Measurements from ENCODE around the gene APBB3.

Gene APBB3

DNA sequence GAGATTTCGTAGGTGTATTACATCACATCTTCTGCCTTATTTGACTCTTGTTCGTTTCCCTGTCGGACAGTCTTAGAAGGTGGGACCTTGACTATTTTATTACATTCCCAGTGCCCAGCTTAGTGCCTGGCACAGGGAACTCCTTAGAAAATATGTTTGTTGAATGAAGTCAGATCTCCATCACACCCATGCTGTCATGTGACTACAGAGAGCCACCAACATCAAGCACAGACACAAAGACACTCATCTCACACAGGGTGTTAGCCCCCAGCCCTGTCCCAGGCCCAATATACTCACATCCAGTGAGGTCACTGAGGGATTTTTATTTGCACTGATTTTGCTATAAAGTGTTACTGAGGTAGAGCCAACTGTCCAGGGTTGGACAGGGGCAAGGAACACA is 6.4 kb downstream of the APBB3 start:
- no peak for DNase-seq (ENCODE audit: low read depth, low spot score)
- no peak overlapping the region for H3K4me3 ChIP-seq (ENCODE audit: low read length)

DNA sequence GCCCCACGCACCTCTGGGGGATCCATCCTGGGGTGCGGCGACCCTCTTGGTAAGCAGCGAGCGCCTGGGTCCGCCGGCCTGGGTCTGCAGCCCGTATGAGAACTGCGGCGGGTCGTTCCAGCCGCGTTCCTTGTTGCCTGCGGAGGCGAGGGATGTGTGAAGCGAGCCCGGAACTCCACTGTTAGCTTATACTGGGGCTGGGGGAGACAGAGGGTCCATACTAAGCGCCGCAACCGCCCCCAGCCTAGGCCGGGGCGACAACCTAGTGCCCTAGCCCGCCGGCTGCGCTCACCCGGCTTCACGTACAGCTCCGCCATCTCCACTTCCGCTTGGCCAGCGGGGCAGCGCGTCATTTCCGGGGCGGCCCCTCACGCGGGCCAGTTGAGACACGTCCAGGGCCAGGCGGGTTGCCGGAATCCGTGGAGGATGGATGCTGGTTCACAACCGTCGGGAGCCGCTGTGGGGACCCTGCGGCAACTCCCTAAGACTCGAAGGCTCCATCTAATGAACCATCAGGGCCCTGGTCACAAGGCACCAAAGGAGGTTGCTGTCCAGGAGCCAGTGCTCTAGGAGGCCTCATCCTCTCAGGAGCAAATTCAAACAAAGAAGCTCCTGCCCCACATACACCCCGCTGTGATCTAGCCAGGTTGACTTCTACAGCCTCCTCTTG is 7.1 kb downstream of the APBB3 start, which contains the start of gene SRA1:
Gene SRA1, minus strand, starts transcription at position 338 of the 670 bp plus-strand sequence. Its CDS starts 21 bp downstream, at position 317.
- peak; percentile 50 for DNase-seq (ENCODE audit: low read depth, low spot score)
- H3K4me3 ChIP-seq (ENCODE audit: low read length): peak within 1 kb of the TSS; percentile 79

DNA sequence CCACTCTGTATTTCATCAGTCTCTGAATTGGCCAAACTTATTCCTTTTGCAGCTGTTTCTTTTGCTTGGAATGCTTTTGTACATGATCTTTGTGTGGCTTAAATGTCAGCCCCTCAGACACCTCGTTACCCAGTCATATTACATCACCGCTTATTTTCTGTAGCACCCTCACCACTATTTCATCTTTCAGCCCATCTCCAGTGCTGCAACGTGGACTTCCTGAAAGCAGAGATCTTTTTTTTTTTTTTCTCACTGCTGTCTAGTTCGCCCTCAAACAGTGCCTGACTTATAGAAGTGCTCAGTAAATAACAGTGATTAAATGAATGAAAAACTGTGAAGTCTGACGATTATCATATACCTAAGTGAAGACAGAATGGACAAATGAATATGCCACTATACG is 8.0 kb downstream of the APBB3 start:
- H3K4me3 ChIP-seq (ENCODE audit: low read length): peak overlapping the region; percentile 79
- no peak for DNase-seq (ENCODE audit: low read depth, low spot score)

DNA sequence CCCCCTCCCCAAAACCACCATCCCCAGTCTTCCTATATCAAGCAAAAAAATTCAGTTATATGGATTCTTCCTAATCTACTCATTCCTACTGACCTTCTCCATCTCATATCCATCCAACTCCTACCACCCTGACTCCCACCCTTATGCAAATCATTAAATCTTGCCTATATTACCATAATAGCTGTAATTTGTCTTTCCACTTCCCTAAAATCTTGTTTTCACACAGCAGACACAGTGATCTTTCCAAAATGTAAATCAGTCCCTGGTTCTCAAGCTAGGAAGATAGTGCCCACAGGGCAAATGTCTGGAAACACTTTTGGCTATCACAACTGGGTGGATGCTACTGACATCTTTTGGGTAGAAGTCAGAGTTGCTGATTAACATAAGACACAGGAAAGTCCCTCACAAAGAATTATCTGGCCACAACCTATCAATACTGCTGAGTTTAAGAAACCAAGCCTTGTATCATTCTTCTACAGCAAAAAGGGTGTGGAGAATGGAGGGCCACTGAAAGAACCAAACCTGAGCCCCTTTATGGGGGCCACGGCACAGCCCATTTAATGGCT is 8.6 kb downstream of the APBB3 start:
- no peak for DNase-seq (ENCODE audit: low read depth, low spot score)
- H3K4me3 ChIP-seq (ENCODE audit: low read length): peak overlapping the region; percentile 79

DNA sequence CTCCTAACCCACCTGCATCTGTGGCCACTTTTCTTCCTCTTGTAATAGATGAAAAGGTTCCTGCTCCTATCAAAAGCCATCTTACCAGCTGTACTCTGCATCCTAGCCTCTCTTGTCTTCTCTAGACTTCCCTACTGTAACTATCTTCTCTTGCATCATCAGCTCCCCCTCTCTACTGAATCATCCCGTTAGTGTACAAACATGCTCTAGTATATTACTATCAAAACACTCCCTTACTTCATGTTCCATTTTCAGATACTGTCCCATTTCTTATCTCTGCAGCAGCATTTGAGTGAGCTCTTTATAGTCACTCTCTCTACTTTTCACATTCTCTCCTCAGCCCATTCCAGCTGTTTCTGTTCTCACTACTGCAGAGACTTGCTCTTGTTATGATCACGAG is 9.9 kb downstream of the APBB3 start:
- DNase-seq (ENCODE audit: low read depth, low spot score): peak; percentile 38

DNA sequence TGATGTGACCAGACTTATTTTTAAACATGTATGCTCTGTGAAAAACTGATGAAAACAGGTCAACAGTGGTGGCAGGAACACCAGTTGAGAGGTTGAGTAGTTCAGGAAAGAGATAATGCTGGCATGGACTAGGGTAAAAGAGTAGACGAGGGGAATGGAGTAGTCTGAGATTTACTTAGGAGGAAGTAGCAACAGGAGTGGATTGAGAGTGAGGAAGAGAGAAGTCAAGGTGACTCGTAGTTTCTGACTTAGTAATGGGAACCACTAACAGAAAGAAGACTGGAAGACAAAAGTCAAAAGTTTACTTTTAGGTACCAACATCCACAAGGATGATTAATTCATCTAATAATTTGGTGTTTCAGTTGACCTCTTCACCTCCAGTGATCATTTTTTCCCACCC is 10.7 kb downstream of the APBB3 start:
- no peak for DNase-seq (ENCODE audit: low read depth, low spot score)
- no peak overlapping the region for H3K4me3 ChIP-seq (ENCODE audit: low read length)

More for the DNA sequence above, 9.9 kb downstream of the APBB3 start:
- no peak overlapping the region for H3K4me3 ChIP-seq (ENCODE audit: low read length)

DNA sequence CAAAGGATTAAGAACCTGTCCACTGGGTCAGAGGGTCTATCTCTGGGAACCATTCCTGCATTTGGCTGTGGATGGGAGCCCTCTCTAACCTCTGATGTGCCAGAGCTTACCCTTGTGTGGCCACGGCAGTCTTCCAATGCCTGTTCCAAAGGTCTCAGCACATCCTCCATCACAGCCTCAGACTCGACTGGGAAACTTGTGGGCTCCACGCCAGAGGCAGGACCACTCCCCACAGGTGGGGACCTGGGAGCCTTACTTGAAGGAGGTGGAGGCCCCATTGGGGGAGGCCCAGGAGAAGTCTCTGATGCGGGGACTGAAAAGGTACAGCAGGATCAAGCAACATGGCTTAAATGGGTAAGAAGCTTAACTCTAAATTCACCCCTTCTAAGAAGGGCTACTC is 12.5 kb downstream of the APBB3 start:
- no peak overlapping the region for H3K4me3 ChIP-seq (ENCODE audit: low read length)
- no peak for DNase-seq (ENCODE audit: low read depth, low spot score)

DNA sequence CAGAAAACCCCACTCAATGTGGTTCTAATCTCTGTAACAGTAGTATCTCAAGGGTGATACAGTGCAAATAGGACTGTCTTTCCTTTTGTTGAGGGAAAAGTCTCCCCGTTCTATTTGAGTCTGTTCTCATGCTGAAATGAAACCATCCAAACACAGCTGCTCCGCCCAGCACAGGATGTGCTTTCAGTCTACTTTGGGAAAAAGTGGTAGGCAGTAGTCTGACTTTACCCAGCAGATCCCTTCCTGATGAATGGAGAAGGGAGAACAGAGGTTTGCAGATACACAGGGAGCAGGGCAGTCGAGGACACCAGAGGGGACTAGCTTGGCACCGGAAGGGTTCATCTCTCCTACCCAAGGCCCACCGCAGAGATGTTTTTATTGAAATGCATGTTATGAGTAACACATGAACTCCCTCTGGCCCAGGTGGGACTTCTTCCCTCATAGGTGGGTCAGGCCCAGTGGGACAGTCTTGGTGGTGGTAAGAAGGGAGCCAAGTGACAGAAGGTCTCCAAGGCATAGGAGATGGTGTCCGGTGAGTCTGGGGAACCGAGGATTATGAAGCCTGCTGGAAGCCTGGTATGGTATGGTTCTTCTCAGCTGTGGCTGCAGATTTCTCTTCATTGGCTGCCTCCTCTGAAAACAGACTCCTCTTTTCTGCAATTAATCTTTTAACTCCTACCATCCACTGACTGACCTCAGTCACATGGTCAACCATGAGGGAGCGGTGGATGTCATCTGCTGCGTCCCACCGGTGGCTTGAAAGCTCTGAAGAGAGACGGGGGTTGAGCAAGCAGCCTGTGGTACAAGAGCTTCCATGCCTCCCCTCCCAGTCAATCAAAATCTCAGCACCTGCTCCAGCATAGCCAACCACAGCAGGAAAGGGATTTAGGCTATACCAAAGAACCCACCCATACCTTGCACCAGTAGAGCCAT is 14.0 kb downstream of the APBB3 start:
- DNase-seq (ENCODE audit: low read depth, low spot score): no peak
- H3K4me3 ChIP-seq (ENCODE audit: low read length): no peak overlapping the region

DNA sequence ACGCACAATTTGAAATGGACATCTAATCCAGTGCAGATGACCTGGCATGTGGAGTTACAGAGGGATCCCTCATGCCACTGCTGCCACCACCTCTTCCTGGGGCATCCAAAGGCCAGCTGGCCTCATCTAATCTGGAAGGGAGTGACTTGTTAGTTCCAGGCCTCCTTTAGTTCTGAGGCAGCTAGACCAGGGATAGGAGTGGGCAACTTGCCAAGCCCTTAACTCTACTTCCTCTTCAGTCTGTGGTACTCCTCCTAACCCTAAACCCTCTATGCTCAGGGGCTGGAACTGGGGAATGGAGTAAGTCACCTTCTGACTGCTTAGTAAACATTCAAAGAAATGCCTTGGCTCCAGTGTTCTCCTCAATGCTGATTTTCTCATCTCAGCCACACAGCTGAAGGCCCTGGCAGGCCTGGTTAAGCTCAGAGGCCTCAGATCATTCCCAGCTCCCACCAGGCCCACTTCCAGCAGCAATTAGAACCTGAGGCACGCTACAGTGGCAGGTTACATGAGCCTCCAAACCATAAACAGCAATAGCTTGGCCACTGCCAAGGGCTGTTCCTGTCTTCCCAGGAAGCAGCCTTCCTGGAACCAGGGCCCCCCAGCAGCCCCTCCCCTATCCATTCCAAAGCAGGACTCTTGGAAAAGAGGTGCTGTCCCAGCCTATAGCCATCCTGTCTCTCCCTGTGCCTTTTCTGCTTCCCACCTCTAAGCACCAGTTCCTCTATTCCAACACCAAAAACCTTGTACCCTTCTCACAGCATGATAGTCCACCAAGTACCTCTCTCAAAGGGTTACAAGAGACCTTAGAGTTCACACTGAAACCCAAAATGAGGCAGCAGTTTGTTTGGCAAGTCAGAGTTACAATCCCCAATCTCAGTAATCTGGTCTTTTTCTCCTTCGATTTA is 14.9 kb downstream of the APBB3 start:
- DNase-seq (ENCODE audit: low read depth, low spot score): peak; percentile 66

DNA sequence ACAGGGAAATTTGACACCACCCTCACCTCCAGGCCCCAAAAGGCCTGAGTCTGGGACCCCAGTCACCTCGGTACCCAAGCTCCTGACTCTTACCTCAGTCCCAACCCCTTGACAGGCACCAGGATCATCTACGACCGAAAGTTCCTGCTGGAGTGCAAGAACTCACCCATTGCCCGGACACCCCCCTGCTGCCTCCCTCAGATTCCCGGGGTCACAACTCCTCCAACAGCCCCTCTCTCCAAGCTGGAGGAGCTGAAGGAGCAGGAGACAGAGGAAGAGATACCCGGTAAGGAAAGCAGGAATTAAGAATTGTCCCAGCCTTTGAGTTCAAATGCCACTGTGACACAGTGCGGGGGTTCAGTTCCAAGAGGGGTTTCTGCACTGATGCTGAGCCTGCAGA is 15.6 kb downstream of the APBB3 start:
- H3K4me3 ChIP-seq (ENCODE audit: low read length): peak overlapping the region; percentile 63
- DNase-seq (ENCODE audit: low read depth, low spot score): no peak

More for the DNA sequence above, 14.9 kb downstream of the APBB3 start:
- H3K4me3 ChIP-seq (ENCODE audit: low read length): no peak overlapping the region

DNA sequence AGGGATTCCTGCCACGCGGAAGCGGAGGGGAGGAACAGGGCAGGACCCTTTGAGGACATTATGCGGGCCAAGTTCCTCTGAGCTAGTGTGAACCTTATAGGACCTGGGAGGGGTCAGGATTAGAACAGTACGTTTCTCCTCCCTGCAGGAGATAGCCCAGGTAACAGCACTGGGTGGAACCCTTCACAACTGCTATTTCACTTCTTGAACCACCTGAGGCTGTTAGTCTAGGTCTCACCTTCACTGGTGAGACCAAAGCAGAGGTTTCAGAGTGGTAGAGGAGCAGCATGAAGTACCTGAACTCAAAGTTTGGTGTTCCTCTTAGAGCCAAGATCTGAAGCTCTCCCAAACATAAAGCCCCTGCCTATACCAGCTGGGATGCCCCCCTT is 16.1 kb downstream of the APBB3 start:
- DNase-seq (ENCODE audit: low read depth, low spot score): no peak

DNA sequence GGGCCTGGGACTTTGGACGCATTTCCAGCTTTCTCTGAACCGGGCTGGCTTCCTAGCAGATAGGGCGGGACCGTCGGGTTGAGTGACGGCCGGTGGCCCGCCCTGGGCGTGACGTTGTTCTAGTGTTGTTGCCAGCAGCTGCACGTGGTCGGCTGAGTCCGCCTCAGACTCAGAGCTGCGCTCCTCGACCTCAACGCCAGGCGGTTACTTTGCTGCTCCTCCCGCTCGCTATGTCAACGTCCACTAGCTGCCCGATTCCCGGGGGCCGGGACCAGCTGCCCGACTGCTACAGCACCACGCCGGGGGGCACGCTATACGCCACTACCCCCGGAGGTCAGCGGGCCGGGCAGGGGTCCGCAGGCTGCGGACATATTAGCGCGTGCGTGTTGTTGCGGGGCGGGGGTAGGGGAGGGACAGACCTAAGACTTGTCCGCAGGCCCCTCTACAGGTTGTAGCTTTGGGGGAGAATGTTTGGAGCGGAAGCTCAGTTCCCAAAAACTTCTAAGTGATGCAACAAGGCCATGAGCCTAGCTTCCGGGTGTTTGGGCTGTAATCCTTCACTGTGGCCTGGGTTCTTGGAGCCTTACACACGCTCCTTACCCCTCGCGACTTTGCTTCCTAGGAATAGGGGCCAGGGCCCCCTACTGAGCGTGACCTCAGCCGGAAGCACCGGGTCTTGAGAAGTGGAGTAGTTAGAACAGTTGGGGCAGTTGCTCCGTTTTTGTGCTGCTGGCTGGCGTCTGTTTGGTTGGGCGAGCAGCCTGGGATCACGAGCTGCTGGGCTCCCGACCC is 16.7 kb downstream of the APBB3 start, which contains the start of gene EIF4EBP3:
Gene EIF4EBP3, plus strand, starts transcription at position 155 of the 792 bp plus-strand sequence. Its CDS starts 76 bp downstream, at position 231.
- peak; percentile 81 for DNase-seq (ENCODE audit: low read depth, low spot score)
- peak within 1 kb of the TSS; percentile 63 for H3K4me3 ChIP-seq (ENCODE audit: low read length)

More for the DNA sequence above, 16.1 kb downstream of the APBB3 start:
- peak overlapping the region; percentile 63 for H3K4me3 ChIP-seq (ENCODE audit: low read length)

DNA sequence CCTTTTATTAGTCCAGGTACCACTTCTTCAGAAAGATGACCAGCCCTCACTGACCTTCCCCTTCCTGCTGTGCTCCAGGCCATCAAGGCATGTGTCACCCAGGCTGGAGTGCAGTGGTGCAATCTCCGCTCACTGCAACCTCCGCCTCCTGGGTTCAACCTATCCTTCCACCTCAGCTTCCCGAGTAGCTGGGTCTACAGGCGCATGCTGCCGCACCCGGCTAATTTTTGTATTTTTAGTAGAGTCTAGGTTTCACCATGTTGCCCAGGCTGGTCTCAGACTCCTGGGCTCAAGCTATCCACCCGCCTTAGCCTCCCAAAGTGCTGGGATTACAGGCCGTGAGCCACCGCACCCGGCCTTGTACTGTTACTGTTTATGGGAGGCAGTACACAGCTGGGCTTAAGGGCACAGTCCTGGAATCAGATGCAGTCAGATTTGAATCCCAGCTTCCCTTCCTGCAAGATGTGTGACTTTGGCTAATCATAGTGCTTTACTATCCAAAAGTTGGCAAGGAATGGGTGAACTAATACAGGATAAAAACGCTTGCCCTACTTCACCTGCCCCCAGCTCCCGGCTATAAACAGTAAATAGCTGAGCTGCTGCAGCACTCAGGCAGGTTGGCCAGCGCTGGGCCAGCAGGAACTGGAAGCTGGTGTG is 17.4 kb downstream of the APBB3 start:
- DNase-seq (ENCODE audit: low read depth, low spot score): no peak
- peak overlapping the region; percentile 63 for H3K4me3 ChIP-seq (ENCODE audit: low read length)

DNA sequence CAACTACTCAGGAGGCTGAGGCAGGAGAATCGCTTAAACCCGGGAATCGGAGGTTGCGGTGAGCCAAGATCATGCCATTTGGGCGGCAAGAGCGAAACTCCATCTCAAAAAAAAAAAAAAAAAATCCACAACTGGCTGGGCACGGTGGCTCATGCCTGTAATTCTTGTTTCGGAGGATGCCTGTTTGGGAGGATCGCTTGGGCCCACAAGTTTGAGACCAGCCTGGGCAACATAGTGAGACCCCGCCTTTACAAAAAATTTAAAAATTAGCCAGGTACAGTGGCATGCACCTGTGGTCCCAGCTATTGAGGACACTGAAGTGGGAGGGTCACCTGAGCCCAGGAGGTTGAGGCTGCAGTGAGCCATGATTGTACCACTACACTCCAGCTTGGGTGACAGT is 18.8 kb downstream of the APBB3 start:
- DNase-seq (ENCODE audit: low read depth, low spot score): no peak
- H3K4me3 ChIP-seq (ENCODE audit: low read length): no peak overlapping the region

DNA sequence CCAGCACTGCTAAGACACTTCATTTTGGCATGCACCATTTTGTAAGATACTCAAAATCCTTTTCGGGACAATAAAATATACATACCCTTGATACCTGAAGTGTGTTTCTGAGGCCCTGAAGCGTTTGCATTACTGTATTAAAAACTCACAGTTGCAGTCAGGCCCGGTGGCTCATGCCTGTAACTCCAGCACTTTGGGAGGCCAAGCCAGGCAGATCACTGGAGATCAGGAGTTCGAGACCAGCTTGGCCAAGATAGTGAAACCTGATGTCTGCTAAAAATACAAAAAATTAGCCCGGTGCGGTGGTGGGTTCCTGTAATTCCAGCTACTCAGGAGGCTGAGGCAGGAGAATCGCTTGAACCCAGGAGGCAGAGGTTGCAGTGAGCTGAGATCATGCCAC is 19.4 kb downstream of the APBB3 start:
- H3K4me3 ChIP-seq (ENCODE audit: low read length): no peak overlapping the region
- no peak for DNase-seq (ENCODE audit: low read depth, low spot score)

DNA sequence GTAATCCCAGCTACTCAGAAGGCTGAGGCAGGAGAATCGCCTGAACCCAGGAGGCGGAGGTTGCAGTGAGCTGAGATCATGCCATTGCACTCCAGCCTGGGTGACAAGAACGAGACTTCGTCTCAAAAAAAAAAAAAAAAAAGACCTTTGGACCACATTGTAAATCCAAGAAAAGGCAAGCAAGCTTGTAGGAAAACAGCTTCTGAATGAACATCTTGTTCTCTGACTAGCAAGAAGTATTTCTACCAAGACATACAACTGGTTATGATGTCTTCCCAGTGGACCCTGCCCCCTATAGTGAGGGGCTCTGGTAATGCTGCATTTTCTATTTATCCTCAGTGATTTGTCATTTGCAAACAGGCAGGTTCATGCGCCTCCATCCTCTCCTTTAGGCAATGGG is 21.4 kb downstream of the APBB3 start:
- DNase-seq (ENCODE audit: low read depth, low spot score): no peak
- no peak overlapping the region for H3K4me3 ChIP-seq (ENCODE audit: low read length)

DNA sequence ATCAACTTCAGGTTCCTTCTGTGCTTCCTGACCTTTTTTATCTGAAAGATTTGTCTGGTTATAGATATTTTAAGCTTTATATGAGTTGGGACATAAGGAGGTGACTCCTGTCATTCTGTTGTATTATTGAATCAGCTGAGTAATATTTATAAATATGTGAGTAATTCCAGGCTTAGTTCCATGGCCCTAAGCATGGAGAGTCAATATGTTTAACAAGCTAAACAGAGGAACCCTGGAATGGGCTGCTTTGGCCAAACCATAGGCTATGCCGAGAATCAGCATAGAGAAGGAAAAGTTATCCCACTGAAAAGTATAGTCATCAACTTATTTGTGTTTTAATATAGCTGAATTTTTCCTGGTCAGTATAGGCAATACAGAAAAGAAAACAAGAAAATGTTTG is 24.2 kb downstream of the APBB3 start:
- no peak overlapping the region for H3K4me3 ChIP-seq (ENCODE audit: low read length)
- no peak for DNase-seq (ENCODE audit: low read depth, low spot score)

DNA sequence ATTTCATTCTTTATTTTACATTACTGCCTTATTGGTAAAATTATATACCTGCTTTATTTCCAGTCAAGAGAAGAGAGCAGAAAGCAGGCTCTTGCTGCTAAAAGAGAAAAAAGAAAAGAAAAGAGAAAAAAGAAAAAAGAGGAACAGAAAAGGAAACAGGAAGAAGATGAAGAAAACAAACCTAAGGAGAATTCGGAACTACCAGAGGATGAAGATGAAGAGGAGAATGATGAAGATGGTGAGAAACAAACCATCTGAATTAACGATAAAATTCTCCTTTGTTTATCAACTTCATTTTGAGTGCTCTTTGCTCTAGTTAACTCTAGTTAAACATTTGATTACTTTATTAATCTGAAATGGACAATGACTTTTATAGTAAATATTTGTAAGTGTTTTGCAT is 40.4 kb downstream of the APBB3 start:
- H3K4me3 ChIP-seq (ENCODE audit: low read length): no peak overlapping the region
- no peak for DNase-seq (ENCODE audit: low read depth, low spot score)

Data from Jurkat, Clone E6-1 (cell line).